DND-41 (cell line): ENCODE results near the gene MYCN.

Experiments
- ATAC-seq: fragments of 200-7000 bp; cut with Tn5 transposase; 3 replicates; pipeline ENCODE4 v1.9.1; 2021; ENCODE audit warnings: low read depth; ENCODE audit not compliant: insufficient read depth
- DNase-seq: peaks from one replicate; pipeline ENCODE4 v3.0.0-alpha.2; 2020
- H2AFZ ChIP-seq: 2 replicates; pipeline ENCODE4 v1.6.0; 2012; ENCODE audit warnings: low read depth, low read length
- H3K27ac ChIP-seq: 2 replicates; pipeline ENCODE4 v1.5.1; 2012; ENCODE audit warnings: low read length, inconsistent platforms
- H3K27me3 ChIP-seq: fragments of 200-600 bp; sonication (generic); 2 replicates; pipeline ENCODE4 v1.6.0; 2012; ENCODE audit warnings: low read length, mild to moderate bottlenecking, inconsistent platforms; ENCODE audit not compliant: insufficient read depth, poor library complexity
- H3K36me3 ChIP-seq: 2 replicates; pipeline ENCODE4 v1.5.1; 2012; ENCODE audit warnings: low read length, inconsistent platforms; ENCODE audit not compliant: insufficient read depth
- H3K4me1 ChIP-seq: 2 replicates; pipeline ENCODE4 v1.5.1; 2012; ENCODE audit warnings: mild to moderate bottlenecking, low read length; ENCODE audit not compliant: insufficient read depth
- H3K4me2 ChIP-seq: 2 replicates; pipeline ENCODE4 v1.6.0; 2012; ENCODE audit warnings: mild to moderate bottlenecking, moderate library complexity, low read length, inconsistent platforms; ENCODE audit not compliant: insufficient read depth
- H3K4me3 ChIP-seq, 2 experiments: fragments of 200-600 bp in 1 of 2; shearing (Covaris generic) in 1 of 2; 2 replicates each; pipeline ENCODE4 v1.5.1; 2012 to 2016; ENCODE audit warnings: inconsistent platforms in 2 of 2, low read length in 2 of 2, mild to moderate bottlenecking in 2 of 2, low read depth in 1 of 2, moderate library complexity in 1 of 2
- H3K79me2 ChIP-seq: 2 replicates; pipeline ENCODE4 v1.6.0; 2012; ENCODE audit warnings: low read length, inconsistent platforms; ENCODE audit not compliant: insufficient read depth
- H3K9ac ChIP-seq: 2 replicates; pipeline ENCODE4 v1.6.0; 2012; ENCODE audit warnings: low read depth, mild to moderate bottlenecking, inconsistent platforms, low read length, moderate library complexity
- H3K9me3 ChIP-seq: 2 replicates; pipeline ENCODE4 v1.5.1; 2012; ENCODE audit warnings: low read length, moderate library complexity, mild to moderate bottlenecking, inconsistent platforms; ENCODE audit not compliant: insufficient read depth, severe bottlenecking
- H4K20me1 ChIP-seq: 2 replicates; pipeline ENCODE4 v1.6.0; 2012; ENCODE audit warnings: low read length; ENCODE audit not compliant: insufficient read depth
- CTCF ChIP-seq: IDR thresholded peaks from 2 replicates; pipeline ENCODE4 v1.5.1; 2012; ENCODE audit warnings: borderline replicate concordance, low read length, moderate library complexity, mild to moderate bottlenecking; ENCODE audit not compliant: poor library complexity, severe bottlenecking; ENCODE audit errors: extremely low read depth
- EZH2 ChIP-seq: IDR thresholded peaks from 3 replicates; pipeline ENCODE4 v1.6.1; 2012; ENCODE audit warnings: borderline replicate concordance, low read depth, mild to moderate bottlenecking, moderate library complexity, low read length, inconsistent platforms; ENCODE audit not compliant: severe bottlenecking

MYCN gene

GRCh38 chr2:15979759-15980604 lies 39.6 kb downstream of the MYCN start:
- Histone ChIP-seq H3K9ac (no peak overlapping the region), H3K4me2 (no peak overlapping the region), H2AFZ (no peak overlapping the region), H3K4me3 (no peak overlapping the region), H3K27me3 (no peaks in the 10 kb centered on the region), H3K36me3 (no peaks in the 10 kb centered on the region), H3K4me1 (no peaks in the 10 kb centered on the region), H3K79me2 (no peaks in the 10 kb centered on the region), H4K20me1 (no peaks in the 10 kb centered on the region), H3K27ac (no peak overlapping the region), H3K9me3 (no peaks in the 10 kb centered on the region)
- ATAC-seq = no peak
- DNase-seq = no peak
- TF ChIP-seq CTCF (no peak), EZH2 (no peak)

- H3K9me3 ChIP-seq = no peaks in the 10 kb centered on the region
- no peak overlapping the region for H2AFZ ChIP-seq
- no peak overlapping the region for H3K4me3 ChIP-seq
- no peak overlapping the region for H3K9ac ChIP-seq
- no peaks in the 10 kb centered on the region for H3K27me3 ChIP-seq
- H3K36me3 ChIP-seq = no peaks in the 10 kb centered on the region
- H3K79me2 ChIP-seq = no peaks in the 10 kb centered on the region
- no peak overlapping the region for H3K27ac ChIP-seq
- no peak for TF ChIP-seq EZH2
- TF ChIP-seq CTCF = no peak
- H3K4me1 ChIP-seq = no peaks in the 10 kb centered on the region
- ATAC-seq (no peak), DNase-seq (no peak)
- no peak overlapping the region for H3K4me2 ChIP-seq
- H4K20me1 ChIP-seq = no peaks in the 10 kb centered on the region
Observed at GRCh38 chr2:15980605-15981098, 40.3 kb downstream of the MYCN start.

- no peak overlapping the region for H3K4me2 ChIP-seq
Observed at GRCh38 chr2:15981646-15982045, 41.3 kb downstream of the MYCN start.

More at GRCh38 chr2:15981646-15982045, 41.3 kb downstream of the MYCN start:
- Histone ChIP-seq H3K27me3 (no peaks in the 10 kb centered on the region), H2AFZ (no peak overlapping the region), H3K9ac (no peak overlapping the region), H3K9me3 (no peaks in the 10 kb centered on the region), H3K36me3 (no peaks in the 10 kb centered on the region), H3K4me1 (no peaks in the 10 kb centered on the region), H3K4me3 (no peak overlapping the region), H4K20me1 (no peaks in the 10 kb centered on the region), H3K79me2 (no peaks in the 10 kb centered on the region), H3K27ac (no peak overlapping the region)
- ATAC-seq = no peak
- TF ChIP-seq EZH2 = no peak
- TF ChIP-seq CTCF = no peak
- DNase-seq = no peak
